Suprapubic skin (tissue), 4 donors: ENCODE results near the gene RNF17. TPM values are rescaled to one million over a fixed set of nuclear protein-coding genes. Genes with fewer than 3 reads are reported as not detected.

Experiments
- DNase-seq, 2 donors: peaks; one replicate each; pipeline ENCODE4 v3.0.0-alpha.2; 2019; ENCODE audit warnings: low spot score in 2 of 2
- H3K27ac ChIP-seq: fragments of 200-600 bp; sonication (generic); one replicate; pipeline ENCODE4 v1.5.1; 2019
- H3K27me3 ChIP-seq: fragments of 200-600 bp; sonication (generic); one replicate; pipeline ENCODE4 v1.5.1; 2019
- H3K36me3 ChIP-seq: fragments of 200-600 bp; sonication (generic); one replicate; pipeline ENCODE4 v1.5.1; 2019
- H3K4me1 ChIP-seq: fragments of 200-600 bp; sonication (generic); one replicate; pipeline ENCODE4 v1.5.1; 2019
- H3K4me3 ChIP-seq: fragments of 200-600 bp; sonication (generic); one replicate; pipeline ENCODE4 v1.5.1; 2019; ENCODE audit warnings: mild to moderate bottlenecking
- H3K9me3 ChIP-seq: fragments of 200-600 bp; sonication (generic); one replicate; pipeline ENCODE4 v1.5.1; 2019
- CTCF ChIP-seq, 2 donors: fragments of 200-600 bp in 1 of 2; fragments of 450-650 bp in 1 of 2; sonication (generic) in 1 of 2; IDR thresholded peaks; one replicate each; pipeline ENCODE4 v1.5.1; 2016 to 2019; ENCODE audit warnings: antibody characterized with exemption in 2 of 2, mild to moderate bottlenecking in 1 of 2, moderate library complexity in 1 of 2
- EP300 ChIP-seq: sonication (generic); formaldehyde crosslinking; IDR thresholded peaks from one replicate; pipeline ENCODE4 v1.6.1; 2017; ENCODE audit warnings: antibody characterized with exemption
- POLR2A ChIP-seq, 2 donors: fragments of 450-650 bp; IDR thresholded peaks; one replicate each; pipeline ENCODE4 v1.6.1; 2017; ENCODE audit warnings: antibody characterized with exemption in 2 of 2, mild to moderate bottlenecking in 2 of 2, moderate library complexity in 2 of 2
- POLR2AphosphoS5 ChIP-seq, 3 donors: sonication (generic); formaldehyde crosslinking; IDR thresholded peaks; one replicate each; pipeline ENCODE4 v1.6.1; 2017; ENCODE audit warnings: antibody characterized with exemption in 3 of 3
- WGBS: methylation state at CpG from one replicate; pipeline ENCODE4 v1.1.5; 2018; 5-methylcytosine and 5-hydroxymethylcytosine counted together
- total RNA-seq, 4 donors: library from RNA; depleted of rRNA; stranded (reverse); fragments of >200 nt; gene quantifications; one replicate each; pipeline ENCODE4 v1.1.0, GENCODE V29; 2016

RNF17 gene
- total RNA-seq, 4 donors from 2014 or later = not detected

GRCh38 chr13:24764276-24764630 lies 284 bp downstream of the RNF17 start:
- DNase-seq = no peak
- H3K4me3 ChIP-seq = no peak overlapping the region
- H3K27ac ChIP-seq = no peak overlapping the region
- H3K36me3 ChIP-seq = no peaks in the 10 kb centered on the region
- H3K9me3 ChIP-seq = no peaks in the 10 kb centered on the region
- WGBS = 98% methylated on average over 9 of the region's 15 CpGs
- H3K27me3 ChIP-seq = no peaks in the 10 kb centered on the region
- H3K4me1 ChIP-seq = no peaks in the 10 kb centered on the region
- no peak for TF ChIP-seq CTCF (IDR thresholded peaks at IDR 0.05)
- no peak for TF ChIP-seq EP300
- no peak for TF ChIP-seq POLR2A (IDR thresholded peaks at IDR 0.05)
- no peak for TF ChIP-seq POLR2AphosphoS5 (IDR thresholded peaks at IDR 0.05)

DNA sequence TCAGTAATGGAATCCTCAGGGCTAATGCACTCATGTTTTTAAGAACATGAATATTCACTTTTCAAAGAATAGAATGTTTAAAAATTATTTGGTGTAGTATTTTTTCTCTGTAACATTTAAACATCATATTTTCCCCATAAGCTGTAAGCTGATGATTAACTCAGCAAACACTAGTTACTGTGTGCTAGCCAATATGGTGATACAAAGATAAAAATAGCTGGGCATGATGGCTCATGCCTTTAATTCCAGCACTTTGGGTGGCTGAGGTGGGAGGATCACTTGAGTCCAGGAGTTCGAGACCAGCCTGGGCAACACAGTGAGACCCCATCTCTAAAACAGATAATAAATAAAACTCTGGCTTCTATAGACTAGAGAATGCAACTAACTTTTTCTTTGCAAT lies 13.2 kb downstream of the RNF17 start:
- DNase-seq = no peak
- Histone ChIP-seq H3K4me3 (no peak overlapping the region), H3K27me3 (no peaks in the 10 kb centered on the region), H3K9me3 (no peaks in the 10 kb centered on the region), H3K36me3 (no peaks in the 10 kb centered on the region), H3K4me1 (no peaks in the 10 kb centered on the region), H3K27ac (no peak overlapping the region)
- no peak for TF ChIP-seq EP300
- TF ChIP-seq CTCF (IDR thresholded peaks at IDR 0.05) = no peak
- no peak for TF ChIP-seq POLR2A (IDR thresholded peaks at IDR 0.05)
- TF ChIP-seq POLR2AphosphoS5 (IDR thresholded peaks at IDR 0.05) = no peak
- 86% methylated on average over 1 of the region's 1 CpG for WGBS

DNA sequence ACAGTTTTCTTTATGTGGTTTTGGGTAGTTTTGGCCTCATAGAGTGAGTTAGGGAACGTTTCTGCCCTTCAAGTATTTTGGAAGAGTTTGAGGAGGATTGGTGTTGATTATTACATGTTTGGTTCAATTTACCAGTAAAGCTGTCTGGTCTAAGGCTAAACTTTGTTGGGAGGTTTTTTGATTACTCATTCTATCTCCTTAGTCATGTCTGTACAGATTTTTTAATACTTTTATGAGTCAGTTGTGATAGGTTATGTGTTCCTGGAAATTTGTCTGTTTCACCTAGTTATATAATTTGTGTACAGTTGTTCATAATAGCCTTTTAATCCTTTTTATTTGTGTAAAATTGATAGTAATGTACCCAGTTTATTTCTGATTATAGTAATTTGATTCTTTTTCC lies 20.4 kb downstream of the RNF17 start:
- Histone ChIP-seq H3K27me3 (no peaks in the 10 kb centered on the region), H3K36me3 (no peaks in the 10 kb centered on the region), H3K4me1 (no peaks in the 10 kb centered on the region), H3K27ac (no peak overlapping the region), H3K9me3 (no peaks in the 10 kb centered on the region), H3K4me3 (no peak overlapping the region)
- no peak for TF ChIP-seq EP300
- TF ChIP-seq CTCF (IDR thresholded peaks at IDR 0.05) = no peak
- TF ChIP-seq POLR2AphosphoS5 (IDR thresholded peaks at IDR 0.05) = no peak
- TF ChIP-seq POLR2A (IDR thresholded peaks at IDR 0.05) = no peak
- WGBS = 38% methylated on average over 1 of the region's 1 CpG
- no peak for DNase-seq

DNA sequence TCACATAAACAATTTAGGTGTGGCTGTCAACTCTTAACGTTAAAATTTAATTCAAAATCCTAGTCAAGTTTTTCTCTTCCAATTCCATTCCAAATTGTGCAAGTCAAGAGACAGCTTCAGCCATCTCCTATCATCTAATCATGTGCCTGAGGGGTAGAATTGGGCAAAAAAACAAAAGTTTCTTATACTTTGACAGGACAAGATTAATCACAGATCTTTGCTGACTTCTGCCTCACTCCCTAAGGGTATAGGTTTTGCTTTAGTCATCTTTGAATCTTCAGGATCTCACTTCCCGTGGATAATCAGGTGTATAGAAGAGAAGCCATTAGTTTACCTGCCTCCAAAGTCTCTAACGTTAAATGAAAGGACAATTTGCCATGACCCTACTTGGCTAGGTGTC lies 24.6 kb downstream of the RNF17 start:
- 43% methylated on average over 3 of the region's 3 CpGs for WGBS
- no peak overlapping the region for H3K4me3 ChIP-seq
- no peaks in the 10 kb centered on the region for H3K4me1 ChIP-seq
- no peaks in the 10 kb centered on the region for H3K9me3 ChIP-seq
- no peak overlapping the region for H3K27ac ChIP-seq
- no peak for TF ChIP-seq CTCF (IDR thresholded peaks at IDR 0.05)
- DNase-seq = no peak
- no peaks in the 10 kb centered on the region for H3K36me3 ChIP-seq
- no peaks in the 10 kb centered on the region for H3K27me3 ChIP-seq

DNA sequence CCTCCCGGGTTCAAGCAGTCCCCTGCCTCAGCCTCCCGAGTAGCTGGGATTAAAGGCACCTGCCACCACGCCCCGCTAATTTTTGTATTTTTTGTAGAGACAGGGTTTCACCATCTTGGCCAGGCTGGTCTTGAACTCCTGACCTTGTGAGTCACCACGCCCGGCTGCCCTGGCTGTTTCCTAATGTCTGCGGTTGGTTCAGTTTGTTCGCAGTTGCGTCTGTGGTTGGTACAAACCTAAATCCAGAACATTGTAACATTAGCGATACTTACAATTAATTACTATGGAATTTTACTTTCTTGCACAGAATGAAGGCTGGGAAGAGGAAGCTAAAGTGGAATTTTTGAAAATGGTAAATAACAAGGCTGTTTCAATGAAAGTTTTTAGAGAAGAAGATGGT lies 38.1 kb downstream of the RNF17 start:
- H3K36me3 ChIP-seq = no peaks in the 10 kb centered on the region
- H3K4me3 ChIP-seq = no peak overlapping the region
- no peaks in the 10 kb centered on the region for H3K9me3 ChIP-seq
- TF ChIP-seq POLR2AphosphoS5 (IDR thresholded peaks at IDR 0.05) (no peak), EP300 (no peak), POLR2A (IDR thresholded peaks at IDR 0.05) (no peak), CTCF (IDR thresholded peaks at IDR 0.05) (no peak)
- no peaks in the 10 kb centered on the region for H3K27me3 ChIP-seq
- no peaks in the 10 kb centered on the region for H3K4me1 ChIP-seq
- DNase-seq = no peak
- no peak overlapping the region for H3K27ac ChIP-seq
- WGBS = 90% methylated on average over 10 of the region's 10 CpGs
